HFFc6 (cell line): ENCODE measurements around the gene TMEM203. TPM values are rescaled to one million over a fixed set of nuclear protein-coding genes. Genes with fewer than 3 reads are reported as not detected.

Experiments
- DNase-seq: peaks from one replicate; pipeline ENCODE4 v3.0.0-alpha.2; 2018
- H3K27ac Mint-ChIP-seq: 2 replicates; pipeline ENCODE4 v1.8.0; 2020; ENCODE audit warnings: mild to moderate bottlenecking, mixed read lengths
- H3K27me3 Mint-ChIP-seq: 2 replicates; pipeline ENCODE4 v1.8.0; 2021; ENCODE audit warnings: mild to moderate bottlenecking, moderate library complexity, mixed read lengths; ENCODE audit not compliant: insufficient read depth
- H3K36me3 Mint-ChIP-seq: 2 replicates; pipeline ENCODE4 v1.8.0; 2021; ENCODE audit warnings: low read depth, mixed read lengths
- H3K4me1 Mint-ChIP-seq: 2 replicates; pipeline ENCODE4 v1.8.0; 2020; ENCODE audit warnings: low read depth, mixed read lengths
- H3K4me3 Mint-ChIP-seq: 2 replicates; pipeline ENCODE4 v1.8.0; 2020; ENCODE audit warnings: mild to moderate bottlenecking, moderate library complexity, mixed read lengths
- H3K9me3 Mint-ChIP-seq: 2 replicates; pipeline ENCODE4 v1.8.0; 2020; ENCODE audit warnings: mild to moderate bottlenecking, mixed read lengths
- microRNA-seq: library from miRNA; unstranded; fragments of <30 nt; microRNA quantifications from one replicate; pipeline ENCODE4, GENCODE V29; 2019
- total RNA-seq, 6 experiments: library from RNA; stranded (reverse); fragmentation: NEBNext Ultra II Directional; extraction: Animal tissue kit (Norgen Biotek cat#: 25700); gene quantifications; 2 replicates in 1 of 6; 3 replicates in 5 of 6; pipeline ENCODE4 v1.2.3, GENCODE V29; 2021
- TF ChIP-seq, protein P1 (sequence below): fragments of 200-600 bp; sonication (generic); IDR thresholded peaks from 2 replicates; pipeline ENCODE4 v1.5.0; 2021; ENCODE audit warnings: antibody characterized with exemption, mild to moderate bottlenecking

The TMEM203 gene
- total RNA-seq, 6 experiments from 2014 or later = 38.7 to 47.4 (median 40.1) TPM

- no peak overlapping the region for H3K27ac Mint-ChIP-seq
- no peak for DNase-seq
- no peaks in the 10 kb centered on the region for H3K9me3 Mint-ChIP-seq
- H3K4me3 Mint-ChIP-seq = no peak overlapping the region
- H3K36me3 Mint-ChIP-seq = no peaks in the 10 kb centered on the region
- H3K4me1 Mint-ChIP-seq = no peaks in the 10 kb centered on the region
- TF ChIP-seq, protein P1, sequence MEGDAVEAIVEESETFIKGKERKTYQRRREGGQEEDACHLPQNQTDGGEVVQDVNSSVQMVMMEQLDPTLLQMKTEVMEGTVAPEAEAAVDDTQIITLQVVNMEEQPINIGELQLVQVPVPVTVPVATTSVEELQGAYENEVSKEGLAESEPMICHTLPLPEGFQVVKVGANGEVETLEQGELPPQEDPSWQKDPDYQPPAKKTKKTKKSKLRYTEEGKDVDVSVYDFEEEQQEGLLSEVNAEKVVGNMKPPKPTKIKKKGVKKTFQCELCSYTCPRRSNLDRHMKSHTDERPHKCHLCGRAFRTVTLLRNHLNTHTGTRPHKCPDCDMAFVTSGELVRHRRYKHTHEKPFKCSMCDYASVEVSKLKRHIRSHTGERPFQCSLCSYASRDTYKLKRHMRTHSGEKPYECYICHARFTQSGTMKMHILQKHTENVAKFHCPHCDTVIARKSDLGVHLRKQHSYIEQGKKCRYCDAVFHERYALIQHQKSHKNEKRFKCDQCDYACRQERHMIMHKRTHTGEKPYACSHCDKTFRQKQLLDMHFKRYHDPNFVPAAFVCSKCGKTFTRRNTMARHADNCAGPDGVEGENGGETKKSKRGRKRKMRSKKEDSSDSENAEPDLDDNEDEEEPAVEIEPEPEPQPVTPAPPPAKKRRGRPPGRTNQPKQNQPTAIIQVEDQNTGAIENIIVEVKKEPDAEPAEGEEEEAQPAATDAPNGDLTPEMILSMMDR = no peak
- H3K27me3 Mint-ChIP-seq = peaks cover 25% of the 10 kb centered on the region
Observed at GRCh38 chr9:137159105-137160053, 46.1 kb downstream of the TMEM203 start.

DNA sequence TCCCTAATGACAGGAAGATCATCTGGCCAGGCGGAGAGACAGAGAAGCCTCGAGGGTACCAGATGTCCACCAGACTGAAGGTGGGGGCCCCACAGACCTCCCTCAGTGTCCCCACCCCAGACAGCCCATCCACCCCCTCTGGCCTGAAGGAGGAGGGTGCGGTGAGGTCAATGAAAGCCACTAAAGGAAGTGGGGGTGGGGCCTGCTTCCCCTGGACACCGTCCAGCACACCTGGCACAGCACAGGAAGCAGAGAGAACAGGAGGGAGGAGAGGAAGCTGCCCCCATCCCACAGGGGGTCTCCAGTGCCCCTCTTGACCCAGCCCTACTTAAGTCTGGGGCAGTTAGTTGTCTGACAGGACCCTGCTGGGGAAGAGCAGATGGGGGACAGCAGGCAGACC is 46.8 kb downstream of the TMEM203 start:
- Mint-ChIP-seq H3K9me3 (no peaks in the 10 kb centered on the region), H3K27me3 (peaks cover 25% of the 10 kb centered on the region), H3K27ac (no peak overlapping the region), H3K36me3 (no peaks in the 10 kb centered on the region), H3K4me1 (no peaks in the 10 kb centered on the region), H3K4me3 (no peak overlapping the region)
- TF ChIP-seq, protein P1 = no peak
- no peak for DNase-seq

DNA sequence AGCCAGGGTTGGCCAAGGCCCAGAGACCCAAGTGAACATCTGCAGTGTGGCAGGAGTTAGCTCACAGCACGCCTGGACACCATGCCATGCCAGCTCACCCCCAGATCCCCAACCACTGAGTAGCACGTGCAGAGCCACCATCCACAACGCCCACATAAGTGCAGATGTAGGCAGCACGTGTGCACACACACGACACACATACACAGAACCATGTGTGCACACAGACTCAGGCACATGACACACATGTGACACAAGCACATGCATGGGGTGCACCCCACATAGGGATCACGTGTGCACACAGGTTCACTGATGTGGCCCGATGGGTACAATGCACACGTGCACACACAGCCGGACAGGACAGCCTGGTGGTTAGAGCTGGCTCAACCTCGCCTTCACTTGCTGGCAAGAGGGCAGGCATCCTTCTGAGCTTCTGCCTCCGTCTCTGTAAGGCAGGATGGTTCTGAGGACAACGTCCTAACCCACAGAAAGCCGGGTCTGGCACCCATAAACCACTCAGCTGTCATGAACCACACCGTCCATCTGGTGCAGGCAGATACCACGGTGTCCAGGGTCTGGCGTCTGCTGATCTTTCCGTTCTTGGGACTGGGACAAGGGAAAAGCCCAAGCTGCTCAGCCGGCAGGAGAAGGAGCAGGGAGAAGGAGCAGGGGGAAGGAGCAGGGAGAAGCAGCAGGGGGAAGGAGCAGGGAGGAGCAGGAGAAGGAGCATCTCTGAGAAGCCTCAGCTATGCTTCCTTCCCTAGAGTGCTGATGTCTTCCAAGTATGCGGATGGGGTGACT is 47.6 kb downstream of the TMEM203 start:
- Mint-ChIP-seq H3K27ac (no peak overlapping the region), H3K4me3 (no peak overlapping the region)

DNA sequence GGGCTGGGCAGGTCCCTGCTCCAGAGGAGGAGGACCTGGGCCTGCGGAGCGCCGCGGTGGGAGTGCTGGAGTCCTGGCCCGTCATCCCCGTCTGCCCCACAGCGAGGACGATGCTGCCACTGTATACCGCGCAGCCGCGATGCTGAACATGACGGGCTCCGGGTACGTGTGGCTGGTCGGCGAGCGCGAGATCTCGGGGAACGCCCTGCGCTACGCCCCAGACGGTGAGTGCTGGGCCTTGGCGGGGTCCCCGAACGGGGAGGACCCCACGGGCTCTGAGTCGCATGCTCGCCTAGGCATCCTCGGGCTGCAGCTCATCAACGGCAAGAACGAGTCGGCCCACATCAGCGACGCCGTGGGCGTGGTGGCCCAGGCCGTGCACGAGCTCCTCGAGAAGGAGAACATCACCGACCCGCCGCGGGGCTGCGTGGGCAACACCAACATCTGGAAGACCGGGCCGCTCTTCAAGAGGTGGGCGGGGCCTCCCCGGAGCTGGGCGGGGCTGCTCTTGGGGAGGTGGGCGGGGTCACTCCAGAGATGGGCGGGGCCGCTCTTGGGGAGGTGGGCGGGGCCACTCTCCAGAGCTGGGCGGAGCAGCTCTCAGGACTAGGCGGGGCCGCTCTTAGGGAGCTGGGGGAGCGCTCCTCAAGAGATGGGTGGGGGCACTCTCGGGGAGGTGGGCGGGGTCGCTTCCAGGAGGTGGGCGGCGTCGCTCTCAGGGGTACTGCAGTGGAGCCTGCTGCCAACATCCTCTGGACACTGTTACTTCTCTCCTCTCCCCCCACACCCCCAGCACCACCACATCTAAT is 48.7 kb downstream of the TMEM203 start:
- no peaks in the 10 kb centered on the region for H3K4me1 Mint-ChIP-seq
- H3K27ac Mint-ChIP-seq = no peak overlapping the region
- H3K9me3 Mint-ChIP-seq = no peaks in the 10 kb centered on the region
- no peak overlapping the region for H3K4me3 Mint-ChIP-seq
- H3K27me3 Mint-ChIP-seq = peaks cover 15% of the 10 kb centered on the region
- no peaks in the 10 kb centered on the region for H3K36me3 Mint-ChIP-seq
- DNase-seq = no peak
- TF ChIP-seq, protein P1 = no peak

More for the DNA sequence above, 47.6 kb downstream of the TMEM203 start:
- H3K4me1 Mint-ChIP-seq = no peaks in the 10 kb centered on the region
- no peaks in the 10 kb centered on the region for H3K9me3 Mint-ChIP-seq
- no peak for DNase-seq
- peaks cover 18% of the 10 kb centered on the region for H3K27me3 Mint-ChIP-seq
- no peaks in the 10 kb centered on the region for H3K36me3 Mint-ChIP-seq
- TF ChIP-seq, protein P1 = no peak

Small RNA genes lying within 50 kb of the gene (microRNA-seq; reads per million reads assigned to microRNA genes)
- gene MIR3621 = not detected

Other genes with a start within 250 kb of the TMEM203 start
- not detected for gene PTGDS, start 228.1 kb downstream of the TMEM203 start, total RNA-seq
- gene LCNL1, start 222.7 kb downstream of the TMEM203 start, total RNA-seq = not detected
- gene PAXX, start 213.2 kb downstream of the TMEM203 start, total RNA-seq = 10 to 100 TPM; 26.0 to 42.6 (median 29.0) TPM
- gene CLIC3, start 209.1 kb downstream of the TMEM203 start, total RNA-seq = 10 to 100 TPM in 2 of 6 experiments, 1 to 10 TPM in 4; 2.7 to 14.6 (median 4.0) TPM
- 10 to 100 TPM; 18.3 to 36.3 (median 23.6) TPM for gene ABCA2, start 177.4 kb downstream of the TMEM203 start, total RNA-seq
- gene FUT7, start 173.6 kb downstream of the TMEM203 start, total RNA-seq = not detected
- gene NPDC1, start 159.5 kb downstream of the TMEM203 start, total RNA-seq = 100 to 1,000 TPM; 112 to 197 (median 119) TPM
- under 1 TPM in 3 of 6 experiments, not detected in 3; 0.12 to 0.28 (median 0.16) TPM for gene ENTPD2, start 151.6 kb downstream of the TMEM203 start, total RNA-seq
- 10 to 100 TPM in 5 of 6 experiments, 1 to 10 TPM in 1; 7.7 to 14.8 (median 11.3) TPM for gene SAPCD2, start 135.1 kb downstream of the TMEM203 start, total RNA-seq
- gene UAP1L1, start 128.1 kb downstream of the TMEM203 start, total RNA-seq = 10 to 100 TPM in 5 of 6 experiments, 1 to 10 TPM in 1; 9.4 to 13.1 (median 10.6) TPM
- 10 to 100 TPM; 70.1 to 90.2 (median 77.6) TPM for gene MAN1B1, start 118.7 kb downstream of the TMEM203 start, total RNA-seq
- gene DPP7, start 90.9 kb downstream of the TMEM203 start, total RNA-seq = 10 to 100 TPM; 47.5 to 90.2 (median 51.1) TPM
- 1 to 10 TPM in 1 of 6 experiments, under 1 TPM in 2, not detected in 3; 0.51 to 1.1 (median 0.66) TPM for gene GRIN1, start 66.5 kb downstream of the TMEM203 start, total RNA-seq
- not detected for gene LRRC26, start 35.6 kb downstream of the TMEM203 start, total RNA-seq
- gene TMEM210, start 33.6 kb downstream of the TMEM203 start, total RNA-seq = not detected
- 10 to 100 TPM; 34.8 to 41.5 (median 37.4) TPM for gene ANAPC2, start 17.1 kb downstream of the TMEM203 start, total RNA-seq
- gene SSNA1, start 17.0 kb downstream of the TMEM203 start, total RNA-seq = 10 to 100 TPM; 76.7 to 82.8 (median 82.1) TPM
- 10 to 100 TPM in 4 of 6 experiments, 1 to 10 TPM in 2; 9.9 to 18.1 (median 13.3) TPM for gene TPRN, start 4.9 kb downstream of the TMEM203 start, total RNA-seq
- 10 to 100 TPM; 13.1 to 17.3 (median 16.6) TPM for gene NDOR1, start 52 bp upstream of the TMEM203 start, total RNA-seq
- gene RNF208, start 16.6 kb upstream of the TMEM203 start, total RNA-seq = 1 to 10 TPM; 2.5 to 3.8 (median 3.4) TPM
- under 1 TPM; 0.41 to 0.97 (median 0.68) TPM for gene CYSRT1, start 19.5 kb upstream of the TMEM203 start, total RNA-seq
- gene RNF224, start 21.9 kb upstream of the TMEM203 start, total RNA-seq = not detected
- gene SLC34A3, start 25.3 kb upstream of the TMEM203 start, total RNA-seq = not detected
- gene TUBB4B, start 35.6 kb upstream of the TMEM203 start, total RNA-seq = 100 to 1,000 TPM; 415 to 760 (median 681) TPM
- gene STPG3, start 45.6 kb upstream of the TMEM203 start, total RNA-seq = not detected
- 10 to 100 TPM; 48.5 to 59.9 (median 52.7) TPM for gene NELFB, start 49.7 kb upstream of the TMEM203 start, total RNA-seq
- gene TOR4A, start 72.1 kb upstream of the TMEM203 start, total RNA-seq = 10 to 100 TPM; 58.4 to 76.2 (median 62.2) TPM
- under 1 TPM in 5 of 6 experiments, not detected in 1; 0.09 to 0.36 (median 0.17) TPM for gene NRARP, start 96.6 kb upstream of the TMEM203 start, total RNA-seq
- gene EXD3, start 217.5 kb upstream of the TMEM203 start, total RNA-seq = 10 to 100 TPM in 1 of 6 experiments, 1 to 10 TPM in 5; 6.4 to 10.6 (median 8.7) TPM
- gene NOXA1, start 217.7 kb upstream of the TMEM203 start, total RNA-seq = under 1 TPM in 5 of 6 experiments, not detected in 1; 0.09 to 0.36 (median 0.20) TPM
- not detected for gene ENTPD8, start 235.7 kb upstream of the TMEM203 start, total RNA-seq